ENCODE results near the gene ARHGEF18. TPM values are rescaled to one million over a fixed set of nuclear protein-coding genes. Genes with fewer than 3 reads are reported as not detected.

ARHGEF18 gene
- total and polyA plus RNA-seq, 2 experiments from 2014 or later, result 12.3 to 31.9 TPM

- no peaks in the 10 kb centered on the region for H3K4me1 ChIP-seq (ENCODE audit: low read depth)
- no peaks in the 10 kb centered on the region for H3K27me3 ChIP-seq
- H3K36me3 ChIP-seq, result no peaks in the 10 kb centered on the region
- H3K27ac ChIP-seq, result no peak overlapping the region
- no peaks in the 10 kb centered on the region for H3K9me3 ChIP-seq (ENCODE audit: low read depth)
- TF ChIP-seq CTCF (IDR thresholded peaks at IDR 0.05; ENCODE audit: low read depth, low read length), result no peak
- H3K4me3 ChIP-seq, result no peak overlapping the region
- no peak for DNase-seq (ENCODE audit: low read depth in 1 of 2, low spot score in 1 of 2)
These were observed 22.3 kb downstream of the ARHGEF18 start for GRCh38 chr19:7371001-7371400.

GRCh38 chr19:7372810-7373209 lies 24.1 kb downstream of the ARHGEF18 start:
- H3K27me3 ChIP-seq, result no peaks in the 10 kb centered on the region
- H3K36me3 ChIP-seq, result no peaks in the 10 kb centered on the region
- H3K4me1 ChIP-seq (ENCODE audit: low read depth), result no peaks in the 10 kb centered on the region
- H3K9me3 ChIP-seq (ENCODE audit: low read depth), result no peaks in the 10 kb centered on the region
- no peak overlapping the region for H3K27ac ChIP-seq
- no peak for DNase-seq (ENCODE audit: low read depth in 1 of 2, low spot score in 1 of 2)
- no peak overlapping the region for H3K4me3 ChIP-seq
- TF ChIP-seq CTCF (IDR thresholded peaks at IDR 0.05; ENCODE audit: low read depth, low read length), result no peak

- peak in 1 of 2 donors; percentile 25 for DNase-seq (ENCODE audit: low read depth in 1 of 2, low spot score in 1 of 2)
- no peak overlapping the region for H3K4me3 ChIP-seq
- no peaks in the 10 kb centered on the region for H3K9me3 ChIP-seq (ENCODE audit: low read depth)
- H3K27me3 ChIP-seq, result no peaks in the 10 kb centered on the region
- no peak for TF ChIP-seq CTCF (IDR thresholded peaks at IDR 0.05; ENCODE audit: low read depth, low read length)
- no peak overlapping the region for H3K27ac ChIP-seq
- H3K4me1 ChIP-seq (ENCODE audit: low read depth), result no peaks in the 10 kb centered on the region
- no peaks in the 10 kb centered on the region for H3K36me3 ChIP-seq
These were observed 25.1 kb downstream of the ARHGEF18 start for GRCh38 chr19:7373862-7374261.

GRCh38 chr19:7376151-7376852 lies 27.6 kb downstream of the ARHGEF18 start:
- H3K27ac ChIP-seq, result no peak overlapping the region
- DNase-seq (ENCODE audit: low read depth in 1 of 2, low spot score in 1 of 2), result no peak
- H3K27me3 ChIP-seq, result no peaks in the 10 kb centered on the region
- H3K36me3 ChIP-seq, result no peaks in the 10 kb centered on the region
- H3K9me3 ChIP-seq (ENCODE audit: low read depth), result no peaks in the 10 kb centered on the region
- no peak for TF ChIP-seq CTCF (IDR thresholded peaks at IDR 0.05; ENCODE audit: low read depth, low read length)
- H3K4me3 ChIP-seq, result no peak overlapping the region
- no peaks in the 10 kb centered on the region for H3K4me1 ChIP-seq (ENCODE audit: low read depth)

GRCh38 chr19:7377196-7377595 lies 28.5 kb downstream of the ARHGEF18 start:
- H3K4me1 ChIP-seq (ENCODE audit: low read depth), result no peaks in the 10 kb centered on the region
- H3K27me3 ChIP-seq, result no peaks in the 10 kb centered on the region

More at GRCh38 chr19:7377196-7377595, 28.5 kb downstream of the ARHGEF18 start:
- Histone ChIP-seq H3K4me3 (no peak overlapping the region), H3K36me3 (no peaks in the 10 kb centered on the region), H3K9me3 (ENCODE audit: low read depth) (no peaks in the 10 kb centered on the region), H3K27ac (no peak overlapping the region)
- DNase-seq (ENCODE audit: low read depth in 1 of 2, low spot score in 1 of 2), result no peak
- no peak for TF ChIP-seq CTCF (IDR thresholded peaks at IDR 0.05; ENCODE audit: low read depth, low read length)
